ENCODE results near the gene INTS6.

Gene INTS6

GRCh38 chr13:51478418-51479198, 25.8 kb upstream of the INTS6 start (continued):
- no peak for TF ChIP-seq TOX (CRISPR knock-in tag; IDR thresholded peaks at IDR 0.05; ENCODE audit: borderline replicate concordance)
- TF ChIP-seq RARB (CRISPR knock-in tag; IDR thresholded peaks at IDR 0.05): no peak
- TF ChIP-seq ZC3H10 (CRISPR knock-in tag; IDR thresholded peaks at IDR 0.05): no peak
- TF ChIP-seq TCF4 (CRISPR knock-in tag; IDR thresholded peaks at IDR 0.05; ENCODE audit: borderline replicate concordance): no peak
- TF ChIP-seq BACH2 (CRISPR knock-in tag; IDR thresholded peaks at IDR 0.05; ENCODE audit: borderline replicate concordance): no peak
- no peak for TF ChIP-seq SNAI2 (CRISPR knock-in tag; IDR thresholded peaks at IDR 0.05)
- no peak for TF ChIP-seq GLIS3 (CRISPR knock-in tag; IDR thresholded peaks at IDR 0.05)

GRCh38 chr13:51477653-51478324, 25.0 kb upstream of the INTS6 start:
- ATAC-seq: no peak
- TF ChIP-seq ZFP3 (CRISPR knock-in tag; IDR thresholded peaks at IDR 0.05) (no peak), PPARA (CRISPR knock-in tag; IDR thresholded peaks at IDR 0.05; ENCODE audit: borderline replicate concordance) (no peak), OSR1 (CRISPR knock-in tag; IDR thresholded peaks at IDR 0.05) (no peak), ZC3H10 (CRISPR knock-in tag; IDR thresholded peaks at IDR 0.05) (no peak), SNAI2 (CRISPR knock-in tag; IDR thresholded peaks at IDR 0.05) (no peak), CREB5 (CRISPR knock-in tag; IDR thresholded peaks at IDR 0.05; ENCODE audit: low read depth) (no peak), ZNF565 (CRISPR knock-in tag; conservative IDR thresholded peaks at IDR 0.05; ENCODE audit: low read depth) (no peak), ZNF70 (CRISPR knock-in tag; IDR thresholded peaks at IDR 0.05) (no peak), ZFP30 (CRISPR knock-in tag; IDR thresholded peaks at IDR 0.05) (no peak), ZNF8 (CRISPR knock-in tag; IDR thresholded peaks at IDR 0.05) (no peak), TCF4 (CRISPR knock-in tag; IDR thresholded peaks at IDR 0.05; ENCODE audit: borderline replicate concordance) (no peak), PATZ1 (CRISPR knock-in tag; IDR thresholded peaks at IDR 0.05; ENCODE audit: borderline replicate concordance) (no peak), TOX (CRISPR knock-in tag; IDR thresholded peaks at IDR 0.05; ENCODE audit: borderline replicate concordance) (no peak)

- ATAC-seq: no peak
- TF ChIP-seq RARB (CRISPR knock-in tag; IDR thresholded peaks at IDR 0.05): no peak
- no peak for TF ChIP-seq PATZ1 (CRISPR knock-in tag; IDR thresholded peaks at IDR 0.05; ENCODE audit: borderline replicate concordance)
- no peak for TF ChIP-seq CSRNP3 (CRISPR knock-in tag; IDR thresholded peaks at IDR 0.05)
- TF ChIP-seq ARNTL (CRISPR knock-in tag; IDR thresholded peaks at IDR 0.05; ENCODE audit: borderline replicate concordance, low read depth): no peak
- TF ChIP-seq TSHZ2 (CRISPR knock-in tag; IDR thresholded peaks at IDR 0.05): no peak
- TF ChIP-seq ISL1 (CRISPR knock-in tag; IDR thresholded peaks at IDR 0.05): no peak
- no peak for TF ChIP-seq PPARA (CRISPR knock-in tag; IDR thresholded peaks at IDR 0.05; ENCODE audit: borderline replicate concordance)
- no peak for TF ChIP-seq ZFP30 (CRISPR knock-in tag; IDR thresholded peaks at IDR 0.05)
- TF ChIP-seq ZFP3 (CRISPR knock-in tag; IDR thresholded peaks at IDR 0.05): no peak
- no peak for TF ChIP-seq CSDC2 (CRISPR knock-in tag; IDR thresholded peaks at IDR 0.05)
- no peak for TF ChIP-seq CREB5 (CRISPR knock-in tag; IDR thresholded peaks at IDR 0.05; ENCODE audit: low read depth)
- TF ChIP-seq ZNF70 (CRISPR knock-in tag; IDR thresholded peaks at IDR 0.05): no peak
- no peak for TF ChIP-seq SNAI2 (CRISPR knock-in tag; IDR thresholded peaks at IDR 0.05)
- TF ChIP-seq ZC3H10 (CRISPR knock-in tag; IDR thresholded peaks at IDR 0.05): no peak
- no peak for TF ChIP-seq POU6F1 (CRISPR knock-in tag; IDR thresholded peaks at IDR 0.05; ENCODE audit: borderline replicate concordance, low read depth)
- no peak for TF ChIP-seq TOX (CRISPR knock-in tag; IDR thresholded peaks at IDR 0.05; ENCODE audit: borderline replicate concordance)
Measured at GRCh38 chr13:51477149-51477548, 24.3 kb upstream of the INTS6 start.
